Measurements from ENCODE around the gene PCNA. TPM values are rescaled to one million over a fixed set of nuclear protein-coding genes. Genes with fewer than 3 reads are reported as not detected.

PCNA gene
- total and polyA plus RNA-seq, 9 of the 15 experiments (the other 6 are each of a cell fraction or from before 2014, with no cell fraction given), result 213 to 390 (median 291) TPM

DNA sequence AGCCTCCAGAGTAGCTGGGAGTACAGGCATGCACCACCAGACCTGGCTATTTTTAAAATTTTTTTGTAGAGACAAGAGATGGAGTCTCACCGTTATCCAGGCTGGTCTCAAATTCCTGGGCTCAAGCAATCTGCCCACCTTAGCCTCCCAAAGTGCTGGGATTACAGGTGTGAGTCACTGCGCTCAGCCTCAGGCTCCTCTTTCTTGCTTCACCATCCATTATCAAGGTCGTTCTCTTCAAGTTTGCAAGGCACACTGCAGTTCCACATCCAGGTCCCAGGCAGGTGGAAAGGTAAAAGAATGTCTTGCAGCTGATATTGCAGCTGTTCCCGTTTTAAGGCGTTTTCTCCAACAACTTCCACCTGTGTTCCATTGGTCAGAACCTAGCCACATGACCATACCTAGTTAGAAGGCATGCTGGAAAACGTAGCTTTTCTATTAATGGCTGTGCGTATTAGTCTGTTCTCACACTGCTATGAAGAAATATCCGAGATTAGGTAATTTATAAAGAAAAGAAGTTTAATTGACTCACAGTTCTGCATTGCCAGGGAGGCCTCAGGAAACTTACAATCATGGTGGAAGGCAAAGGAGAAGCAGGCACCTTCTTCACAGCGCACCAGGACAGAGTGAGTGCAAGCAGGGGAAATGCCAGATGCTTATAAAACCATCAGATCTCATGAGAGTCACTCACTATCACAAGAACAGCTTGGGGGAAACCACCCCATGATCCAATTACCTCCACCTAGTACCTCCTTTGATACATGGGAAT, 51.7 kb downstream of the PCNA start (continued):
- TF ChIP-seq NR2C1 (IDR thresholded peaks at IDR 0.05), result no peak
- TF ChIP-seq NR2C1 (tag; IDR thresholded peaks at IDR 0.05), result no peak
- TF ChIP-seq KDM5B (IDR thresholded peaks at IDR 0.05; ENCODE audit: insufficient replicate concordance, low read depth, low read length), result no peak
- no peak for TF ChIP-seq IFI16 (CRISPR knock-in tag; IDR thresholded peaks at IDR 0.05)
- no peak for TF ChIP-seq TFAM (CRISPR knock-in tag; conservative IDR thresholded peaks at IDR 0.05)
- no peak for TF ChIP-seq ERF (CRISPR knock-in tag; IDR thresholded peaks at IDR 0.05)
- no peak for TF ChIP-seq RBM17 (IDR thresholded peaks at IDR 0.05; ENCODE audit: borderline replicate concordance, low read depth, low read length)
- TF ChIP-seq, protein P1, sequence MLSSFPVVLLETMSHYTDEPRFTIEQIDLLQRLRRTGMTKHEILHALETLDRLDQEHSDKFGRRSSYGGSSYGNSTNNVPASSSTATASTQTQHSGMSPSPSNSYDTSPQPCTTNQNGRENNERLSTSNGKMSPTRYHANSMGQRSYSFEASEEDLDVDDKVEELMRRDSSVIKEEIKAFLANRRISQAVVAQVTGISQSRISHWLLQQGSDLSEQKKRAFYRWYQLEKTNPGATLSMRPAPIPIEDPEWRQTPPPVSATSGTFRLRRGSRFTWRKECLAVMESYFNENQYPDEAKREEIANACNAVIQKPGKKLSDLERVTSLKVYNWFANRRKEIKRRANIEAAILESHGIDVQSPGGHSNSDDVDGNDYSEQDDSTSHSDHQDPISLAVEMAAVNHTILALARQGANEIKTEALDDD (IDR thresholded peaks at IDR 0.05), result no peak

GRCh38 chr20:5065879-5066383, 53.8 kb downstream of the PCNA start:
- DNase-seq (ENCODE audit: extremely low read depth in 1 of 4, low spot score in 3 of 4) (no peak), FAIRE-seq (no peak), ATAC-seq (no peak)
- H3K9ac ChIP-seq (ENCODE audit: insufficient read depth in 1 of 2, low read depth in 2 of 2, low read length in 2 of 2), result no peak overlapping the region
- peaks cover 0 to 7% of the 10 kb centered on the region in 2 experiments; a peak in 3 of 5 replicates for H3K4me1 ChIP-seq (replicated peaks in 1 of 2; ENCODE audit: control insufficient read depth in 2 of 2, insufficient read depth in 2 of 2, low read length in 2 of 2)
- CTCF ChIA-PET (ENCODE audit: low intra/inter-chr PET ratio), result no interaction called here
- no peaks in the 10 kb centered on the region for H3K79me2 ChIP-seq (ENCODE audit: control insufficient read depth, insufficient read depth, low read length)
- H2AFZ ChIP-seq (ENCODE audit: low read depth, low read length), result no peak overlapping the region
- no peaks in the 10 kb centered on the region for H3K36me3 ChIP-seq (ENCODE audit: control insufficient read depth, insufficient read depth, low read length)
- H4K20me1 ChIP-seq (replicated peaks; ENCODE audit: control insufficient read depth, insufficient read depth, low read length), result no peaks in the 10 kb centered on the region
- no peak overlapping the region for H3K27ac ChIP-seq (ENCODE audit: extremely low read depth, low read depth, low read length)
- BruUV-seq (replicated peaks), result no TSS peak
- no peaks in the 10 kb centered on the region for H3K27me3 ChIP-seq (ENCODE audit: control insufficient read depth in 2 of 2, insufficient read depth in 2 of 2, low read length in 2 of 2)
- H3K4me2 ChIP-seq (ENCODE audit: insufficient read depth, low read length), result no peak overlapping the region
- no peaks in the 10 kb centered on the region for H3K9me3 ChIP-seq (replicated peaks; ENCODE audit: control insufficient read depth, insufficient read depth, low read depth, low read length)
- H3K4me3 ChIP-seq, result no peak overlapping the region
- H3K9me1 ChIP-seq (ENCODE audit: control insufficient read depth, insufficient read depth, low read length), result no peaks in the 10 kb centered on the region
- in situ Hi-C loops (cut with MboI), result no loop called here
- intact Hi-C loops (cut with micrococcal nuclease), result no loop called here
- POLR2A ChIA-PET, result interaction anchor here (1.0 kb wide), 1 partner anchor 11 kb away, joined by 4 read pairs; no protein-coding TSS in a partner anchor
- 47% methylated on average over 5 of the region's 10 CpGs for WGBS (ENCODE audit: insufficient coverage, low coverage, missing lambda C conversion rate)
- TF ChIP-seq CBX5 (IDR thresholded peaks at IDR 0.05; ENCODE audit: borderline replicate concordance, low read depth) (no peak), ZFP30 (CRISPR knock-in tag; IDR thresholded peaks at IDR 0.05; ENCODE audit: borderline replicate concordance) (no peak), MEF2D (tag; conservative IDR thresholded peaks at IDR 0.05; ENCODE audit: low read depth) (no peak), NFRKB (IDR thresholded peaks at IDR 0.05; ENCODE audit: low read depth) (no peak), CCAR2 (IDR thresholded peaks at IDR 0.05; ENCODE audit: low read depth, low read length) (no peak), ZNF79 (CRISPR knock-in tag; IDR thresholded peaks at IDR 0.05; ENCODE audit: low read depth) (no peak), PPARD (CRISPR knock-in tag; IDR thresholded peaks at IDR 0.05) (no peak), HMG20B (CRISPR knock-in tag; IDR thresholded peaks at IDR 0.05) (no peak), LEF1 (IDR thresholded peaks at IDR 0.05) (no peak), L3MBTL2 (IDR thresholded peaks at IDR 0.05) (no peak)
- TF ChIP-seq, protein P2, sequence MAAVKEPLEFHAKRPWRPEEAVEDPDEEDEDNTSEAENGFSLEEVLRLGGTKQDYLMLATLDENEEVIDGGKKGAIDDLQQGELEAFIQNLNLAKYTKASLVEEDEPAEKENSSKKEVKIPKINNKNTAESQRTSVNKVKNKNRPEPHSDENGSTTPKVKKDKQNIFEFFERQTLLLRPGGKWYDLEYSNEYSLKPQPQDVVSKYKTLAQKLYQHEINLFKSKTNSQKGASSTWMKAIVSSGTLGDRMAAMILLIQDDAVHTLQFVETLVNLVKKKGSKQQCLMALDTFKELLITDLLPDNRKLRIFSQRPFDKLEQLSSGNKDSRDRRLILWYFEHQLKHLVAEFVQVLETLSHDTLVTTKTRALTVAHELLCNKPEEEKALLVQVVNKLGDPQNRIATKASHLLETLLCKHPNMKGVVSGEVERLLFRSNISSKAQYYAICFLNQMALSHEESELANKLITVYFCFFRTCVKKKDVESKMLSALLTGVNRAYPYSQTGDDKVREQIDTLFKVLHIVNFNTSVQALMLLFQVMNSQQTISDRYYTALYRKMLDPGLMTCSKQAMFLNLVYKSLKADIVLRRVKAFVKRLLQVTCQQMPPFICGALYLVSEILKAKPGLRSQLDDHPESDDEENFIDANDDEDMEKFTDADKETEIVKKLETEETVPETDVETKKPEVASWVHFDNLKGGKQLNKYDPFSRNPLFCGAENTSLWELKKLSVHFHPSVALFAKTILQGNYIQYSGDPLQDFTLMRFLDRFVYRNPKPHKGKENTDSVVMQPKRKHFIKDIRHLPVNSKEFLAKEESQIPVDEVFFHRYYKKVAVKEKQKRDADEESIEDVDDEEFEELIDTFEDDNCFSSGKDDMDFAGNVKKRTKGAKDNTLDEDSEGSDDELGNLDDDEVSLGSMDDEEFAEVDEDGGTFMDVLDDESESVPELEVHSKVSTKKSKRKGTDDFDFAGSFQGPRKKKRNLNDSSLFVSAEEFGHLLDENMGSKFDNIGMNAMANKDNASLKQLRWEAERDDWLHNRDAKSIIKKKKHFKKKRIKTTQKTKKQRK (IDR thresholded peaks at IDR 0.05; ENCODE audit: borderline replicate concordance, low read depth, low read length), result no peak

Measured in K562 (cell line).